ENCODE results near the gene TP53I11. TPM values are rescaled to one million over a fixed set of nuclear protein-coding genes. Genes with fewer than 3 reads are reported as not detected.

Gene TP53I11
- total RNA-seq, 4 donors from 2014 or later = 21.7 to 34.0 (median 30.9) TPM

GRCh38 chr11:44916801-44917385 is 33.8 kb downstream of the TP53I11 start:
- H3K9me3 ChIP-seq = no peaks in the 10 kb centered on the region
- 65 to 70% methylated on average over 10 of the region's 10 CpGs for WGBS, 2 donors
- no peak overlapping the region for H3K27ac ChIP-seq
- TF ChIP-seq CTCF (IDR thresholded peaks at IDR 0.05) (no peak), POLR2A (IDR thresholded peaks at IDR 0.05) (no peak)
- H3K27me3 ChIP-seq = no peaks in the 10 kb centered on the region
- intact Hi-C loops (cut with DNase I) = no loop called here
- H3K4me1 ChIP-seq = peaks cover 0 to 2% of the 10 kb centered on the region in 2 donors
- H3K36me3 ChIP-seq = no peaks in the 10 kb centered on the region
- DNase-seq = no peak
- H3K4me3 ChIP-seq (replicated peaks in 1 of 3) = no peak overlapping the region

GRCh38 chr11:44916331-44916730 is 34.4 kb downstream of the TP53I11 start:
- Histone ChIP-seq H3K4me3 (replicated peaks in 1 of 3) (no peak overlapping the region), H3K27ac (no peak overlapping the region), H3K4me1 (peaks cover 0 to 7% of the 10 kb centered on the region in 2 donors), H3K36me3 (no peaks in the 10 kb centered on the region), H3K27me3 (no peaks in the 10 kb centered on the region), H3K9me3 (no peaks in the 10 kb centered on the region)
- intact Hi-C loops (cut with DNase I) = no loop called here
- 71 to 76% methylated on average over 6 to 8 of the region's 8 CpGs for WGBS, 2 donors
- TF ChIP-seq POLR2A (IDR thresholded peaks at IDR 0.05) = no peak
- no peak for TF ChIP-seq CTCF (IDR thresholded peaks at IDR 0.05)
- no peak for DNase-seq

- no peak for DNase-seq
- WGBS, 2 donors = 76 to 89% methylated on average over 10 of the region's 10 CpGs
- Histone ChIP-seq H3K27ac (no peak overlapping the region), H3K9me3 (no peaks in the 10 kb centered on the region), H3K4me3 (replicated peaks in 1 of 3) (no peak overlapping the region), H3K4me1 (peaks cover 0 to 13% of the 10 kb centered on the region in 2 donors), H3K36me3 (no peaks in the 10 kb centered on the region), H3K27me3 (no peaks in the 10 kb centered on the region)
- no peak for TF ChIP-seq POLR2A (IDR thresholded peaks at IDR 0.05)
- no peak for TF ChIP-seq CTCF (IDR thresholded peaks at IDR 0.05)
- intact Hi-C loops (cut with DNase I) = no loop called here
Measured at GRCh38 chr11:44915621-44916020, 35.1 kb downstream of the TP53I11 start.

GRCh38 chr11:44915004-44915403 is 35.7 kb downstream of the TP53I11 start:
- no peak for TF ChIP-seq CTCF (IDR thresholded peaks at IDR 0.05)
- TF ChIP-seq POLR2A (IDR thresholded peaks at IDR 0.05) = no peak
- H3K36me3 ChIP-seq = no peaks in the 10 kb centered on the region
- intact Hi-C loops (cut with DNase I) = no loop called here
- H3K27ac ChIP-seq = no peak overlapping the region
- H3K27me3 ChIP-seq = no peaks in the 10 kb centered on the region
- WGBS, 2 donors = 96 to 100% methylated on average over 4 to 8 of the region's 10 CpGs
- no peak for DNase-seq
- no peak overlapping the region for H3K4me3 ChIP-seq (replicated peaks in 1 of 3)
- H3K9me3 ChIP-seq = no peaks in the 10 kb centered on the region
- H3K4me1 ChIP-seq = peaks cover 0 to 13% of the 10 kb centered on the region in 2 donors

GRCh38 chr11:44914105-44914504 is 36.6 kb downstream of the TP53I11 start:
- no peaks in the 10 kb centered on the region for H3K36me3 ChIP-seq

More at GRCh38 chr11:44914105-44914504, 36.6 kb downstream of the TP53I11 start:
- Histone ChIP-seq H3K4me1 (peaks cover 0 to 13% of the 10 kb centered on the region in 2 donors), H3K9me3 (no peaks in the 10 kb centered on the region), H3K27ac (no peak overlapping the region), H3K4me3 (replicated peaks in 1 of 3) (no peak overlapping the region), H3K27me3 (no peaks in the 10 kb centered on the region)
- TF ChIP-seq POLR2A (IDR thresholded peaks at IDR 0.05) (no peak), CTCF (IDR thresholded peaks at IDR 0.05) (no peak)
- no peak for DNase-seq
- WGBS, 2 donors = 91 to 100% methylated on average over 2 of the region's 2 CpGs
- intact Hi-C loops (cut with DNase I) = loop anchor here (5.0 kb wide), 1 partner anchor 357 kb away; no protein-coding TSS in a partner anchor

Data from thyroid gland (tissue), 4 donors.